Thoracic aorta (tissue), 2 donors: ENCODE data around the gene DMRT2. TPM values are rescaled to one million over a fixed set of nuclear protein-coding genes. Genes with fewer than 3 reads are reported as not detected.

Experiments used
- ATAC-seq: fragments of 150-250 bp; one replicate; pipeline ENCODE4 v1.8.0; 2017; ENCODE audit warnings: low read depth; ENCODE audit not compliant: insufficient number of reproducible peaks, low FRiP score
- DNase-seq: peaks from one replicate; pipeline ENCODE4 v3.0.0-alpha.2; 2020; ENCODE audit warnings: low spot score
- H3K27ac ChIP-seq, 2 donors: fragments of 200-600 bp; sonication (generic); 1 replicate in 1 of 2; 2 replicates in 1 of 2; pipeline ENCODE4 v1.5.1; 2016; ENCODE audit warnings: mild to moderate bottlenecking in 2 of 2, moderate library complexity in 2 of 2
- H3K27me3 ChIP-seq: fragments of 200-600 bp; sonication (generic); replicated peaks from 2 replicates; pipeline ENCODE4 v1.6.0; 2016; ENCODE audit warnings: mild to moderate bottlenecking; ENCODE audit not compliant: insufficient read depth
- H3K36me3 ChIP-seq: fragments of 200-600 bp; sonication (generic); one replicate; pipeline ENCODE4 v1.5.1; 2016
- H3K4me1 ChIP-seq, 2 donors: fragments of 200-600 bp; sonication (generic); 1 replicate in 1 of 2; 2 replicates in 1 of 2; pipeline versions ENCODE4 v1.5.1 to v1.6.0; 2016; ENCODE audit warnings: low read depth in 2 of 2, mild to moderate bottlenecking in 1 of 2; ENCODE audit not compliant: control insufficient read depth in 1 of 2
- H3K4me3 ChIP-seq: fragments of 200-600 bp; sonication (generic); 2 replicates; pipeline ENCODE4 v1.5.1; 2016; ENCODE audit warnings: mild to moderate bottlenecking
- H3K9me3 ChIP-seq: fragments of 200-600 bp; sonication (generic); 2 replicates; pipeline ENCODE4 v1.5.1; 2016
- CTCF ChIP-seq: fragments of 200-600 bp; sonication (generic); IDR thresholded peaks from one replicate; pipeline ENCODE4 v1.5.1; 2019; ENCODE audit warnings: antibody characterized with exemption
- total RNA-seq, 2 donors: library from RNA; depleted of rRNA; stranded (reverse); fragments of >200 nt; gene quantifications; one replicate each; pipeline versions ENCODE4 v1.1.0 to v1.2.3, GENCODE V29; 2016

Gene DMRT2
- total RNA-seq, 2 donors from 2014 or later: not detected

DNA sequence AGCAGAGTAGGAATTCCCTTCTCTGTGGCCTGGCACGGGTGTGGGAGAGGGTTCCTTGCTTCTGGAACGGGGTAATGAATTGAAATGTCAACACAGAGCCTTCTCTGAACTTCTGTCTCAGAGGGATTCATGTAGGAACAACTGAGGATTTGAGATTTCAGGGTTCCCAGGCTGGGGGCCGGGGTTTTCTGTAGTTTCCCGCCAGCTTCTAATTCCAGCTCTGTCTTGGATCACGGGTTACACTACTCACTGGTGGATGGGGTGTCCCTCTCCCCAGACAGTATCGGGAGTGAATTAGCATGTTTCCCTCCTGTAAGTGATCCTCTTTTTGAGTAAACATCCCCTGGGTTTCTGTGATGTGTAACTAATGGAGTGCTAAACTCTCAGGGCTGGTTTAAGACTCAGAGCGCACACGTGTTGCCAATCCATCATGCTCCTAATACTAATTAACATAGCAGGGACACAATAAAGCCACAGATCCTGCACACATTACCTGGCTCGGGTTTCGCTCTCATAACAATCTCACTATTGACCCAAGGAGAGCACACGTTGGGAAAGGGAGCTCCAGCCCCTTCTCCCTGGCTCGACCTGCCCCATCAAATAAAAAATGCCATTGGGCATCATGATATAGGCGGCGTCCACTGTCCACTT, 18.1 kb upstream of the DMRT2 start:
- DNase-seq (no peak), ATAC-seq (no peak)
- H3K4me1 ChIP-seq: no peaks in the 10 kb centered on the region
- H3K4me3 ChIP-seq: no peak overlapping the region
- H3K27ac ChIP-seq: no peak overlapping the region
- H3K27me3 ChIP-seq: peaks cover 5% of the 10 kb centered on the region
- no peaks in the 10 kb centered on the region for H3K36me3 ChIP-seq
- TF ChIP-seq CTCF: no peak
- H3K9me3 ChIP-seq: no peaks in the 10 kb centered on the region

GRCh38 chr9:1034271-1034670, 15.9 kb upstream of the DMRT2 start:
- Histone ChIP-seq H3K36me3 (no peaks in the 10 kb centered on the region), H3K27me3 (peaks cover 5% of the 10 kb centered on the region), H3K27ac (no peak overlapping the region), H3K4me3 (no peak overlapping the region), H3K9me3 (no peaks in the 10 kb centered on the region), H3K4me1 (no peaks in the 10 kb centered on the region)
- ATAC-seq: no peak
- TF ChIP-seq CTCF: no peak
- no peak for DNase-seq

DNA sequence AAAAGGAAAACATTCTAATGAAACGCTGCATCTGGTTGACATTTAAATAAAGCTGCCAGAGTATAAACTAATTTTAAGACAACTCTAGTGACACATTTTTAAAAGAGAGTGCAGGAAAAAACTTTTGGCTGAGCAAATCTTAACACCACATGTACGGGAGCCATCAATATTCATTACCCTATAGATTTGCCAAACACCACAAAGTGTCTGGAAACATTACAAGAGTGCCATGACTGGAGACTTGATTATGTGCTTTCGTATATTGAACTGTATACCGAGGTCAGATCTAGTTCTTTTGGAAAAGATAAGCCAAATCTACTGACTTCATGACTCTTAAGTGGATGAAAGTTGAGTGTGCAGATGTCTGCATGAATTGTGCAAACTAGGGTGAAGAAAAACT, 10.6 kb upstream of the DMRT2 start:
- TF ChIP-seq CTCF: no peak
- peaks cover 3 to 6% of the 10 kb centered on the region in 2 donors for H3K4me1 ChIP-seq
- H3K27me3 ChIP-seq: peaks cover 17% of the 10 kb centered on the region
- DNase-seq (no peak), ATAC-seq (no peak)
- H3K9me3 ChIP-seq: no peaks in the 10 kb centered on the region
- H3K27ac ChIP-seq: no peak overlapping the region
- no peaks in the 10 kb centered on the region for H3K36me3 ChIP-seq
- H3K4me3 ChIP-seq: no peak overlapping the region

DNA sequence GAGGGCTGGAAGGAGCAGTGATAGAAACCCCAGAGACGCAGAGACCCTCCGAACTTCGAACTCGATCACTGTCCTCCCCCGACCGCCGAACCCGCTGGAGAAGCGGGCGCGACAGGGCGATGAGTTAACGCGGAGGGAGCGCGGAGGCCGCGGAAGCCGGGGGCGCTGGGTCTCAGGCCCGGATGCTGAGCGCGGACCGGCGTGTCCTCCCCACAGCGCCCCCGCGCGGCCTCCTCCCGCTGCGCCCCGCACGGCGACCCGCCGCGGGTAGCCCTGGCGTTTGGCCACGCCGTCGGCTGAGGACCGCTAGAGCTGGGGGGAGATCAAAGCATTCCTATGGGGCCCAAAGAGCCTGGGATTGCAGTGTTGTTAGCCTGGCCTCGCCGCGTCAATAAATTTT, 7.7 kb upstream of the DMRT2 start:
- peak; percentile 21 for TF ChIP-seq CTCF
- Histone ChIP-seq H3K27me3 (peaks cover 31% of the 10 kb centered on the region), H3K27ac (no peak overlapping the region), H3K9me3 (no peaks in the 10 kb centered on the region), H3K4me1 (peaks cover 13 to 28% of the 10 kb centered on the region in 2 donors), H3K36me3 (no peaks in the 10 kb centered on the region), H3K4me3 (peak overlapping the region; percentile 47)
- DNase-seq (no peak), ATAC-seq (no peak)

- Histone ChIP-seq H3K9me3 (no peaks in the 10 kb centered on the region), H3K36me3 (no peaks in the 10 kb centered on the region), H3K4me3 (no peak overlapping the region), H3K27me3 (peaks cover 39% of the 10 kb centered on the region), H3K27ac (no peak overlapping the region), H3K4me1 (peaks cover 20 to 39% of the 10 kb centered on the region in 2 donors)
- no peak for TF ChIP-seq CTCF
- no peak for DNase-seq
- ATAC-seq: no peak
Observed at GRCh38 chr9:1044643-1045042, 5.5 kb upstream of the DMRT2 start.
